Small intestine (tissue), 7 donors: ENCODE measurements around the gene SACM1L. TPM values are rescaled to one million over a fixed set of nuclear protein-coding genes. Genes with fewer than 3 reads are reported as not detected.

Source experiments
- DNase-seq, 2 donors: peaks; one replicate each; pipeline versions ENCODE4 v3.0.0 to v3.0.0-alpha.2; 2013
- FAIRE-seq: peaks from 2 replicates; lab custom pipeline; 2012; peaks lifted over from hg19 to GRCh38; lab: Jason Lieb, UNC
- H3K27ac ChIP-seq, 3 donors: one replicate each; pipeline ENCODE4 v1.5.1; 2013; ENCODE audit warnings: low read length in 2 of 3, mild to moderate bottlenecking in 2 of 3, control low read depth in 1 of 3, inconsistent platforms in 1 of 3, low read depth in 1 of 3, moderate library complexity in 1 of 3
- H3K27me3 ChIP-seq, 3 donors: one replicate each; pipeline ENCODE4 v1.6.1; 2013; ENCODE audit warnings: low read length in 3 of 3, inconsistent platforms in 1 of 3; ENCODE audit not compliant: control insufficient read depth in 3 of 3, insufficient read depth in 3 of 3
- H3K36me3 ChIP-seq, 3 donors: one replicate each; pipeline ENCODE4 v1.6.1; 2013; ENCODE audit warnings: low read length in 3 of 3, inconsistent platforms in 1 of 3, low read depth in 1 of 3, mild to moderate bottlenecking in 1 of 3, moderate library complexity in 1 of 3; ENCODE audit not compliant: control insufficient read depth in 3 of 3, insufficient read depth in 2 of 3
- H3K4me1 ChIP-seq, 3 donors: one replicate each; pipeline ENCODE4 v1.6.1; 2013; ENCODE audit warnings: low read length in 2 of 3, inconsistent platforms in 1 of 3, low read depth in 1 of 3, mild to moderate bottlenecking in 1 of 3, moderate library complexity in 1 of 3; ENCODE audit not compliant: control insufficient read depth in 3 of 3, insufficient read depth in 2 of 3
- H3K4me3 ChIP-seq, 3 donors: one replicate each; pipeline ENCODE4 v1.5.1; 2013; ENCODE audit warnings: low read length in 3 of 3, control low read depth in 1 of 3, inconsistent platforms in 1 of 3, low read depth in 1 of 3, mild to moderate bottlenecking in 1 of 3, moderate library complexity in 1 of 3
- H3K9me3 ChIP-seq, 2 donors: one replicate each; pipeline ENCODE4 v1.6.1; 2013; ENCODE audit warnings: low read depth in 1 of 2, low read length in 1 of 2; ENCODE audit not compliant: control insufficient read depth in 2 of 2, insufficient read depth in 1 of 2
- WGBS, 3 donors: extraction: QIAGEN DNeasy Blood & Tissue Kit; methylation state at CpG; one replicate each; pipeline ENCODE4 v1.1.7; 2013; 5-methylcytosine and 5-hydroxymethylcytosine counted together
- polyA plus RNA-seq, 4 donors: library from polyadenylated mRNA; stranded (reverse) in 3 of 4; unstranded in 1 of 4; fragments of 200-250 nt in 3 of 4; fragments of 120-200 nt in 1 of 4; gene quantifications; one replicate each; pipeline versions ENCODE4 v1.2.1 to v1.2.3, GENCODE V29; 2013
- donor health status: healthy with polysubstance abuse.
- donor health status: control.
- donor health status: control.
- donor health status: Bipolar disorder and iron deficiency.
- donor health status: healthy.

The SACM1L gene
- polyA plus RNA-seq, 4 donors = 18.4 to 83.3 (median 30.7) TPM

GRCh38 chr3:45729614-45730013 is 40.4 kb downstream of the SACM1L start:
- H3K36me3 ChIP-seq = peaks cover 8 to 21% (median 14%) of the 10 kb centered on the region in 3 donors
- no peak overlapping the region for H3K4me3 ChIP-seq
- DNase-seq (no peak), FAIRE-seq (no peak)
- 74 to 96% (median 94%) methylated on average over 2 of the region's 2 CpGs for WGBS, 3 donors
- no peaks in the 10 kb centered on the region for H3K4me1 ChIP-seq
- no peaks in the 10 kb centered on the region for H3K9me3 ChIP-seq
- no peak overlapping the region for H3K27ac ChIP-seq
- no peaks in the 10 kb centered on the region for H3K27me3 ChIP-seq

GRCh38 chr3:45730409-45731154 is 41.4 kb downstream of the SACM1L start:
- no peak overlapping the region for H3K27ac ChIP-seq
- DNase-seq (no peak), FAIRE-seq (no peak)
- H3K27me3 ChIP-seq = no peaks in the 10 kb centered on the region
- H3K9me3 ChIP-seq = no peaks in the 10 kb centered on the region
- H3K36me3 ChIP-seq = peaks cover 8 to 24% (median 16%) of the 10 kb centered on the region in 3 donors
- no peaks in the 10 kb centered on the region for H3K4me1 ChIP-seq
- 83 to 89% (median 88%) methylated on average over 4 of the region's 4 CpGs for WGBS, 3 donors
- no peak overlapping the region for H3K4me3 ChIP-seq

- Histone ChIP-seq H3K36me3 (peaks cover 18 to 34% (median 30%) of the 10 kb centered on the region in 3 donors), H3K27me3 (no peaks in the 10 kb centered on the region), H3K4me1 (peaks cover 0 to 22% (median under 1%) of the 10 kb centered on the region in 3 donors), H3K27ac (no peak overlapping the region), H3K9me3 (no peaks in the 10 kb centered on the region), H3K4me3 (no peak overlapping the region)
- DNase-seq (no peak), FAIRE-seq (no peak)
These were observed 47.5 kb downstream of the SACM1L start for GRCh38 chr3:45736707-45737106.

- Histone ChIP-seq H3K36me3 (peaks cover 18 to 35% (median 30%) of the 10 kb centered on the region in 3 donors), H3K4me1 (peaks cover 0 to 27% (median 2%) of the 10 kb centered on the region in 3 donors), H3K27me3 (no peaks in the 10 kb centered on the region), H3K27ac (no peak overlapping the region), H3K9me3 (no peaks in the 10 kb centered on the region), H3K4me3 (no peak overlapping the region)
- WGBS, 3 donors = 93 to 100% (median 96%) methylated on average over 2 of the region's 2 CpGs
- DNase-seq = no peak
- FAIRE-seq = no peak
These were observed 48.0 kb downstream of the SACM1L start for GRCh38 chr3:45737234-45737633.

DNA sequence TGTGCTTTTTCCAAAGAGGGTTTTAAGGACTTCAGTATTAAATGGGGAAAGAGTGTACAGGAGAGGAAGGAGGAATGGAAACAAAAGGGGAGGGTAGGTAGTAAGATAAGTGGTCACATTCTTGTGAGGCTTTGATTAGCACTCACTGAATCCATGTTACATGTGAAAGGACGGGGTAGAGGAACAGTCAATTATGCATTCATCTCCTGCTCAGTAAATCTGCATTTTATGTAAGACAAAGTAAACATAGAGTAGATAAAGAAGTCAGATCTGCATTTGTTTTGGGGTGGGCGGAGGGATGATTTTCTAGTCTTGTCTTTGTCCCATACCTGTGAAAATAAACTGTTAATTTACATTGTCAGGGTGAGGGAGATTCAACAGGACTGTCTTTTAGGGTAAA is 50.8 kb downstream of the SACM1L start:
- Histone ChIP-seq H3K27me3 (no peaks in the 10 kb centered on the region), H3K4me3 (no peak overlapping the region), H3K4me1 (peaks cover 0 to 32% (median 2%) of the 10 kb centered on the region in 3 donors), H3K9me3 (no peaks in the 10 kb centered on the region), H3K36me3 (peaks cover 17 to 25% (median 25%) of the 10 kb centered on the region in 3 donors), H3K27ac (peak overlapping the region in 1 of 3 donors; percentile 11)
- WGBS, 3 donors = 90 to 93% (median 90%) methylated on average over 2 of the region's 2 CpGs
- FAIRE-seq (no peak), DNase-seq (no peak)

- peak overlapping the region in 1 of 3 donors; percentile 70 for H3K27ac ChIP-seq
- H3K9me3 ChIP-seq = no peaks in the 10 kb centered on the region
- no peaks in the 10 kb centered on the region for H3K27me3 ChIP-seq
- H3K36me3 ChIP-seq = peaks cover 16 to 24% (median 23%) of the 10 kb centered on the region in 3 donors
- no peak overlapping the region for H3K4me3 ChIP-seq
- FAIRE-seq (no peak), DNase-seq (no peak)
- peaks cover 0 to 32% (median 2%) of the 10 kb centered on the region in 3 donors for H3K4me1 ChIP-seq
These were observed 52.1 kb downstream of the SACM1L start for GRCh38 chr3:45741247-45741646.

- WGBS, 3 donors = 26 to 52% (median 37%) methylated on average over 6 of the region's 6 CpGs
- Histone ChIP-seq H3K4me3 (no peak overlapping the region), H3K36me3 (peaks cover 16 to 25% (median 20%) of the 10 kb centered on the region in 3 donors), H3K27ac (peak overlapping the region in 1 of 3 donors; percentile 70), H3K9me3 (no peaks in the 10 kb centered on the region), H3K27me3 (no peaks in the 10 kb centered on the region), H3K4me1 (peaks cover 0 to 32% (median 2%) of the 10 kb centered on the region in 3 donors)
- FAIRE-seq (no peak), DNase-seq (peak; percentile 12 to 20)
These were observed 52.7 kb downstream of the SACM1L start for GRCh38 chr3:45741742-45742460.

DNA sequence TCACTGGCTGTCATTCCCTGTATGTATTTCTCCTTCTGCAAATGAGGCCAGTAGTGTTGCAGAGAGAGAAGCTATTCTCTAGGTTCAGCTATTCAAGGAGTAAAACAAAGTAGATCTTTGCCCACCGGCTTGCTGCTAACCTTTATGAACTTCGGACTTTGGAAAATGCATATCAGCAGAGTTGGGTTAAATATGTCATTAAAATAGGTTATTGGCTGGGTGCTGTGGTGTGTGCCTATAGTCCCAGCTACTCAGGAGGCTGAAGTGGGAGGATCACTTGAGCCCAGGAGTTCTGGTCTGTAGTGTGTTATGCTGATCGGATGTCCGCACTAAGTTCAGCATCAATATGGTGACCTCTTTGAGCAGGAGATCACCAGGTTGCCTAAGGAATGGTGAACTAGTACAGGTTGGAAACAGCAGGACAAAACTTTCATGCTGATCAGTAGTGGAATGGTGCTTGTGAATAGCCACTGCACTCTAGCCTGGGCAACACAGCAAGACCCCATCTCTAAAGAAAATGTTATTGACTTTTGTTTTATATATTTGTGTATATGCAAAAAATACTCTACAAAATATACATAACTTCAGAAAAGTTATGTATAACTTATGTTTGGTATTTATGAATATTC is 53.4 kb downstream of the SACM1L start:
- no peak for FAIRE-seq
- Histone ChIP-seq H3K9me3 (no peaks in the 10 kb centered on the region), H3K27me3 (no peaks in the 10 kb centered on the region), H3K36me3 (peaks cover 15 to 27% (median 20%) of the 10 kb centered on the region in 3 donors), H3K4me1 (peaks cover 0 to 32% (median 2%) of the 10 kb centered on the region in 3 donors), H3K4me3 (no peak overlapping the region), H3K27ac (peak overlapping the region in 1 of 3 donors; percentile 70)
- WGBS, 3 donors = 29 to 65% (median 44%) methylated on average over 4 of the region's 4 CpGs
- peak; percentile 70 to 81 for DNase-seq
